Measurements from ENCODE around the gene ANK2.

- no peak for TF ChIP-seq CTCF (IDR thresholded peaks at IDR 0.05; ENCODE audit: insufficient read depth, low read depth, low read length)
- TF ChIP-seq EZH2 (IDR thresholded peaks at IDR 0.05; ENCODE audit: insufficient read depth, low read length) = no peak
Observed at GRCh38 chr4:113317523-113317922, 268.1 kb downstream of the ANK2 start.

Measured in astrocyte (in vitro differentiated cells and primary cell).